ENCODE data around the gene PLEKHG4B. TPM values are rescaled to one million over a fixed set of nuclear protein-coding genes. Genes with fewer than 3 reads are reported as not detected.

Gene PLEKHG4B
- total and polyA plus RNA-seq, 4 donors: 0.05 to 0.21 TPM; not detected in 2

- no peaks in the 10 kb centered on the region for H3K9me3 ChIP-seq (ENCODE audit: control insufficient read depth, low read length)
- no peaks in the 10 kb centered on the region for H3K27me3 ChIP-seq (ENCODE audit: control insufficient read depth in 1 of 2, insufficient read depth in 2 of 2, low read length in 1 of 2)
- DNase-seq (peak in 1 of 2 donors; percentile 51), ATAC-seq (ENCODE audit: low FRiP score) (no peak)
- 75 to 80% methylated on average over 16 to 17 of the region's 17 CpGs for WGBS, 2 donors
- no peak overlapping the region for H3K4me3 ChIP-seq (ENCODE audit: low read length in 2 of 2)
- intact Hi-C loops (cut with DNase I): no loop called here
- H3K36me3 ChIP-seq (ENCODE audit: control insufficient read depth in 1 of 2, insufficient read depth in 2 of 2, low read length in 1 of 2): no peaks in the 10 kb centered on the region
- H3K4me1 ChIP-seq (ENCODE audit: control insufficient read depth in 1 of 2, insufficient read depth in 2 of 2, low read length in 2 of 2): no peaks in the 10 kb centered on the region
- no peak overlapping the region for H3K27ac ChIP-seq (ENCODE audit: low read depth in 1 of 2, low read length in 2 of 2)
Observed at GRCh38 chr5:89337-90286, 2.4 kb upstream of the PLEKHG4B start.

GRCh38 chr5:90590-91547, 1.1 kb upstream of the PLEKHG4B start:
- Histone ChIP-seq H3K27ac (ENCODE audit: low read depth in 1 of 2, low read length in 2 of 2) (no peak overlapping the region), H3K9me3 (ENCODE audit: control insufficient read depth, low read length) (no peaks in the 10 kb centered on the region), H3K4me3 (ENCODE audit: low read length in 2 of 2) (no peak overlapping the region), H3K36me3 (ENCODE audit: control insufficient read depth in 1 of 2, insufficient read depth in 2 of 2, low read length in 1 of 2) (no peaks in the 10 kb centered on the region), H3K4me1 (ENCODE audit: control insufficient read depth in 1 of 2, insufficient read depth in 2 of 2, low read length in 2 of 2) (no peaks in the 10 kb centered on the region), H3K27me3 (ENCODE audit: control insufficient read depth in 1 of 2, insufficient read depth in 2 of 2, low read length in 1 of 2) (peaks cover 0 to 2% of the 10 kb centered on the region in 2 donors)
- DNase-seq: peak in 1 of 2 donors; percentile 55
- intact Hi-C loops (cut with DNase I): no loop called here
- 39 to 42% methylated on average over 18 of the region's 18 CpGs for WGBS, 2 donors
- no peak for ATAC-seq (ENCODE audit: low FRiP score)

- Histone ChIP-seq H3K4me3 (ENCODE audit: low read length in 2 of 2) (no peak overlapping the region), H3K36me3 (ENCODE audit: control insufficient read depth in 1 of 2, insufficient read depth in 2 of 2, low read length in 1 of 2) (no peaks in the 10 kb centered on the region), H3K4me1 (ENCODE audit: control insufficient read depth in 1 of 2, insufficient read depth in 2 of 2, low read length in 2 of 2) (no peaks in the 10 kb centered on the region), H3K27ac (ENCODE audit: low read depth in 1 of 2, low read length in 2 of 2) (no peak overlapping the region), H3K27me3 (ENCODE audit: control insufficient read depth in 1 of 2, insufficient read depth in 2 of 2, low read length in 1 of 2) (peaks cover 0 to 2% of the 10 kb centered on the region in 2 donors), H3K9me3 (ENCODE audit: control insufficient read depth, low read length) (no peaks in the 10 kb centered on the region)
- intact Hi-C loops (cut with DNase I): no loop called here
- DNase-seq: no peak
- WGBS, 2 donors: 9 to 20% methylated on average over 14 to 37 of the region's 37 CpGs
- no peak for ATAC-seq (ENCODE audit: low FRiP score)
Observed at GRCh38 chr5:92401-93220, 643 bp downstream of the PLEKHG4B start.

GRCh38 chr5:93221-93980, 1.4 kb downstream of the PLEKHG4B start:
- Histone ChIP-seq H3K27ac (ENCODE audit: low read depth in 1 of 2, low read length in 2 of 2) (no peak overlapping the region), H3K4me1 (ENCODE audit: control insufficient read depth in 1 of 2, insufficient read depth in 2 of 2, low read length in 2 of 2) (no peaks in the 10 kb centered on the region), H3K27me3 (ENCODE audit: control insufficient read depth in 1 of 2, insufficient read depth in 2 of 2, low read length in 1 of 2) (peaks cover 0 to 2% of the 10 kb centered on the region in 2 donors), H3K36me3 (ENCODE audit: control insufficient read depth in 1 of 2, insufficient read depth in 2 of 2, low read length in 1 of 2) (no peaks in the 10 kb centered on the region), H3K9me3 (ENCODE audit: control insufficient read depth, low read length) (no peaks in the 10 kb centered on the region), H3K4me3 (ENCODE audit: low read length in 2 of 2) (no peak overlapping the region)
- DNase-seq (no peak), ATAC-seq (ENCODE audit: low FRiP score) (no peak)
- 95% methylated on average over 15 of the region's 15 CpGs for WGBS, 2 donors
- intact Hi-C loops (cut with DNase I): no loop called here

- intact Hi-C loops (cut with DNase I): no loop called here
- Histone ChIP-seq H3K36me3 (ENCODE audit: control insufficient read depth in 1 of 2, insufficient read depth in 2 of 2, low read length in 1 of 2) (no peaks in the 10 kb centered on the region), H3K9me3 (ENCODE audit: control insufficient read depth, low read length) (no peaks in the 10 kb centered on the region), H3K4me3 (ENCODE audit: low read length in 2 of 2) (no peak overlapping the region), H3K27ac (ENCODE audit: low read depth in 1 of 2, low read length in 2 of 2) (no peak overlapping the region), H3K4me1 (ENCODE audit: control insufficient read depth in 1 of 2, insufficient read depth in 2 of 2, low read length in 2 of 2) (no peaks in the 10 kb centered on the region), H3K27me3 (ENCODE audit: control insufficient read depth in 1 of 2, insufficient read depth in 2 of 2, low read length in 1 of 2) (peaks cover 0 to 2% of the 10 kb centered on the region in 2 donors)
- ATAC-seq (ENCODE audit: low FRiP score) (no peak), DNase-seq (no peak)
- 94 to 96% methylated on average over 11 of the region's 11 CpGs for WGBS, 2 donors
Observed at GRCh38 chr5:94113-94892, 2.3 kb downstream of the PLEKHG4B start.

GRCh38 chr5:95241-95980, 3.4 kb downstream of the PLEKHG4B start:
- no peak for DNase-seq
- 89 to 93% methylated on average over 12 of the region's 12 CpGs for WGBS, 2 donors
- H3K4me1 ChIP-seq (ENCODE audit: control insufficient read depth in 1 of 2, insufficient read depth in 2 of 2, low read length in 2 of 2): no peaks in the 10 kb centered on the region
- H3K4me3 ChIP-seq (ENCODE audit: low read length in 2 of 2): no peak overlapping the region
- no peak overlapping the region for H3K27ac ChIP-seq (ENCODE audit: low read depth in 1 of 2, low read length in 2 of 2)
- no peaks in the 10 kb centered on the region for H3K36me3 ChIP-seq (ENCODE audit: control insufficient read depth in 1 of 2, insufficient read depth in 2 of 2, low read length in 1 of 2)
- H3K27me3 ChIP-seq (ENCODE audit: control insufficient read depth in 1 of 2, insufficient read depth in 2 of 2, low read length in 1 of 2): peaks cover 0 to 2% of the 10 kb centered on the region in 2 donors
- ATAC-seq (ENCODE audit: low FRiP score): no peak
- H3K9me3 ChIP-seq (ENCODE audit: control insufficient read depth, low read length): no peaks in the 10 kb centered on the region
- intact Hi-C loops (cut with DNase I): no loop called here

All from aorta (tissue), 5 donors.